A549 (cell line): Measurements from ENCODE around the gene RUFY2. TPM values are rescaled to one million over a fixed set of nuclear protein-coding genes. Genes with fewer than 3 reads are reported as not detected.

Experiments used
- ATAC-seq, 2 experiments: fragments of 200-7000 bp in 1 of 2; fragments of >200 bp in 1 of 2; cut with Nextera tagmentation in 1 of 2; cut with Tn5 transposase in 1 of 2; 3 replicates each; pipeline versions ENCODE4 v1.8.0 to v1.9.1; 2018 to 2020; ENCODE audit warnings: mild to moderate bottlenecking in 1 of 2, moderate library complexity in 1 of 2
- CTCF ChIA-PET: fragments of 300-600 bp; sonication (Branson Sonifier 250); formaldehyde crosslinking; extraction: SDS; loops from one replicate; lab custom pipeline; 2021; ENCODE audit warnings: antibody characterized with exemption, inconsistent platforms; lab: Yijun Ruan, JAX
- POLR2A ChIA-PET: fragments of 350-600 bp; formaldehyde crosslinking; extraction: SDS; loops from one replicate; lab custom pipeline; 2021; ENCODE audit warnings: antibody characterized with exemption, inconsistent platforms; lab: Yijun Ruan, JAX
- DNase-seq, 2 experiments: peaks; one replicate each; pipeline versions ENCODE4 v3.0.0 to v3.0.0-alpha.2; 2011 to 2016; ENCODE audit warnings: low read depth in 1 of 2, low spot score in 1 of 2
- FAIRE-seq: peaks from 2 replicates; lab custom pipeline; 2011; peaks lifted over from hg19 to GRCh38; lab: Jason Lieb, UNC
- H3K27ac ChIP-seq, 2 experiments: fragments of >200 bp; sonication (Bioruptor Twin); formaldehyde crosslinking; 3 replicates each; pipeline ENCODE4 v1.5.1; 2016 to 2017
- H3K4me1 ChIP-seq: fragments of >200 bp; sonication (Bioruptor Twin); formaldehyde crosslinking; 3 replicates; pipeline ENCODE4 v1.6.1; 2016
- H3K4me2 ChIP-seq: fragments of >200 bp; sonication (Bioruptor Twin); formaldehyde crosslinking; 3 replicates; pipeline ENCODE4 v1.6.1; 2016
- H3K4me3 ChIP-seq: fragments of >200 bp; sonication (Bioruptor Twin); formaldehyde crosslinking; 3 replicates; pipeline ENCODE4 v1.5.1; 2016
- H3K9me3 ChIP-seq: fragments of >200 bp; sonication (Bioruptor Twin); formaldehyde crosslinking; 3 replicates; pipeline ENCODE4 v1.6.1; 2016
- BHLHE40 ChIP-seq: IDR thresholded peaks from 2 replicates; pipeline ENCODE4 v1.6.1; 2012; ENCODE audit warnings: low read depth, low read length, inconsistent platforms
- CBX8 ChIP-seq: fragments of 200-600 bp; sonication (generic); IDR thresholded peaks from 2 replicates; pipeline ENCODE4 v1.6.1; 2016
- CEBPB ChIP-seq, 2 experiments: fragments of >200 bp in 1 of 2; sonication (Bioruptor Twin) in 1 of 2; formaldehyde crosslinking in 1 of 2; IDR thresholded peaks; 2 replicates each; pipeline ENCODE4 v1.6.1; 2012 to 2016
- EHF ChIP-seq: fragments of 250-450 bp; sonication (Bioruptor Pico); IDR thresholded peaks from 2 replicates; pipeline ENCODE4 v1.5.0; 2020; ENCODE audit warnings: mild to moderate bottlenecking
- EHMT2 ChIP-seq: fragments of 200-600 bp; sonication (generic); IDR thresholded peaks from 2 replicates; pipeline ENCODE4 v1.6.1; 2016; ENCODE audit warnings: antibody characterized with exemption, low read depth, mild to moderate bottlenecking, moderate library complexity
- ESRRA ChIP-seq: fragments of 150-350 bp; IDR thresholded peaks from 2 replicates; pipeline ENCODE4 v1.6.1; 2014; ENCODE audit warnings: mild to moderate bottlenecking, low read length, borderline replicate concordance
- FOSL2 ChIP-seq, 2 experiments: fragments of 450-650 bp in 1 of 2; fragments of >200 bp in 1 of 2; sonication (Bioruptor Twin) in 1 of 2; formaldehyde crosslinking; IDR thresholded peaks; 2 replicates each; pipeline versions ENCODE4 v1.5.0 to v1.6.1; 2016 to 2020; ENCODE audit warnings: mild to moderate bottlenecking in 1 of 2, moderate library complexity in 1 of 2
- FOXS1 ChIP-seq: fragments of 250-450 bp; sonication (Bioruptor Pico); IDR thresholded peaks from 2 replicates; pipeline ENCODE4 v1.5.0; 2020; ENCODE audit warnings: mild to moderate bottlenecking, moderate library complexity
- GATA3 ChIP-seq: IDR thresholded peaks from 2 replicates; pipeline ENCODE4 v1.6.1; 2012; ENCODE audit warnings: borderline replicate concordance
- HDAC2 ChIP-seq: fragments of 200-600 bp; sonication (generic); IDR thresholded peaks from 2 replicates; pipeline ENCODE4 v1.6.1; 2016
- HOXA7 ChIP-seq: fragments of 250-450 bp; sonication (Bioruptor Pico); IDR thresholded peaks from 2 replicates; pipeline ENCODE4 v1.5.0; 2020; ENCODE audit warnings: mild to moderate bottlenecking, moderate library complexity
- HOXB13 ChIP-seq: fragments of 250-450 bp; sonication (Bioruptor Pico); IDR thresholded peaks from 2 replicates; pipeline ENCODE4 v1.5.0; 2020; ENCODE audit warnings: low read depth, mild to moderate bottlenecking, moderate library complexity
- JUN ChIP-seq, 2 experiments: fragments of >200 bp; sonication (Bioruptor Twin); formaldehyde crosslinking; IDR thresholded peaks; 2 replicates in 1 of 2; 3 replicates in 1 of 2; pipeline ENCODE4 v1.6.1; 2016 to 2017
- KDM1A ChIP-seq: fragments of 200-600 bp; sonication (generic); IDR thresholded peaks from 2 replicates; pipeline ENCODE4 v1.6.1; 2016; ENCODE audit warnings: low read depth, mild to moderate bottlenecking
- KDM5A ChIP-seq: fragments of 200-600 bp; sonication (generic); IDR thresholded peaks from 2 replicates; pipeline ENCODE4 v1.6.1; 2016; ENCODE audit warnings: antibody characterized with exemption, mild to moderate bottlenecking
- MAZ ChIP-seq: fragments of 150-350 bp; IDR thresholded peaks from 2 replicates; pipeline ENCODE4 v1.6.1; 2014; ENCODE audit warnings: antibody characterized with exemption, low read depth, low read length, borderline replicate concordance
- NFE2L2 ChIP-seq: fragments of 150-350 bp; conservative IDR thresholded peaks from 2 replicates; pipeline ENCODE4 v1.6.1; 2014; ENCODE audit warnings: low read length
- NPAS2 ChIP-seq: fragments of 250-450 bp; sonication (Bioruptor Pico); IDR thresholded peaks from 2 replicates; pipeline ENCODE4 v1.8.0; 2022; ENCODE audit warnings: mild to moderate bottlenecking, moderate library complexity, borderline replicate concordance
- PHF8 ChIP-seq: fragments of 200-600 bp; sonication (generic); IDR thresholded peaks from 2 replicates; pipeline ENCODE4 v1.6.1; 2016; ENCODE audit warnings: low read depth, mild to moderate bottlenecking, antibody characterized with exemption, moderate library complexity, borderline replicate concordance
- POLR2A ChIP-seq: IDR thresholded peaks from 2 replicates; pipeline ENCODE4 v1.6.1; 2012; ENCODE audit warnings: mild to moderate bottlenecking, low read length
- RNF2 ChIP-seq: fragments of 200-600 bp; sonication (generic); IDR thresholded peaks from 2 replicates; pipeline ENCODE4 v1.6.1; 2016; ENCODE audit warnings: low read depth, mild to moderate bottlenecking, antibody characterized with exemption, moderate library complexity, borderline replicate concordance
- SMC3 ChIP-seq: fragments of >200 bp; sonication (Bioruptor Twin); formaldehyde crosslinking; IDR thresholded peaks from 3 replicates; pipeline ENCODE4 v1.6.1; 2018; ENCODE audit warnings: inconsistent platforms
- SREBF2 ChIP-seq: fragments of 450-650 bp; IDR thresholded peaks from 2 replicates; pipeline ENCODE4 v1.6.1; 2014; ENCODE audit warnings: mild to moderate bottlenecking, moderate library complexity
- TFCP2L1 ChIP-seq: fragments of 250-450 bp; sonication (Bioruptor Pico); IDR thresholded peaks from 2 replicates; pipeline ENCODE4 v1.5.0; 2021; ENCODE audit warnings: mild to moderate bottlenecking
- TP53 ChIP-seq: fragments of 250-450 bp; sonication (Bioruptor Pico); IDR thresholded peaks from 2 replicates; pipeline ENCODE4 v1.5.0; 2021; ENCODE audit warnings: mild to moderate bottlenecking, moderate library complexity
- ZC3H11A ChIP-seq: fragments of 450-650 bp; IDR thresholded peaks from 2 replicates; pipeline ENCODE4 v1.6.1; 2014; ENCODE audit warnings: antibody characterized with exemption, mild to moderate bottlenecking
- ZFP36 ChIP-seq: fragments of 450-650 bp; IDR thresholded peaks from 2 replicates; pipeline ENCODE4 v1.6.1; 2014; ENCODE audit warnings: borderline replicate concordance; ENCODE audit not compliant: partially characterized antibody
- ZNF302 ChIP-seq: fragments of 250-450 bp; sonication (Bioruptor Pico); IDR thresholded peaks from 2 replicates; pipeline ENCODE4 v1.9.0; 2021; ENCODE audit warnings: inconsistent platforms, mild to moderate bottlenecking, moderate library complexity
- WGBS: methylation state at CpG from one replicate; pipeline ENCODE4 v1.1.6; 2017; ENCODE audit errors: missing lambda C conversion rate; 5-methylcytosine and 5-hydroxymethylcytosine counted together
- polyA plus RNA-seq, 4 experiments: library from polyadenylated mRNA; depleted of rRNA in 3 of 4; stranded (reverse); fragments of >200 nt; fragmentation: RNase III in 1 of 4; extraction: RNeasy Plus Mini Kit Qiagen cat#74134 plus additional on column Dnase treatment in 1 of 4; gene quantifications; 2 replicates in 3 of 4; 3 replicates in 1 of 4; pipeline ENCODE4 v1.2.3, GENCODE V29; 2011 to 2017
- TF ChIP-seq, protein P1 (sequence below): fragments of >200 bp; sonication (Bioruptor Twin); formaldehyde crosslinking; IDR thresholded peaks from 2 replicates; pipeline ENCODE4 v1.6.1; 2016
- TF ChIP-seq, protein P2 (sequence below): IDR thresholded peaks from 2 replicates; pipeline ENCODE4 v1.6.1; 2012
- TF ChIP-seq, protein P3 (sequence below): fragments of 250-450 bp; sonication (Bioruptor Pico); IDR thresholded peaks from 2 replicates; pipeline ENCODE4 v1.5.0; 2021; ENCODE audit warnings: mild to moderate bottlenecking, moderate library complexity, borderline replicate concordance
- TF ChIP-seq, protein P4 (sequence below): fragments of >200 bp; sonication (Bioruptor Twin); formaldehyde crosslinking; IDR thresholded peaks from 3 replicates; pipeline ENCODE4 v1.5.1; 2016
- TF ChIP-seq, protein P5 (sequence below): fragments of 250-450 bp; sonication (Bioruptor Pico); IDR thresholded peaks from 2 replicates; pipeline ENCODE4 v1.5.0; 2020; ENCODE audit warnings: low read depth, mild to moderate bottlenecking, moderate library complexity
- TF ChIP-seq, protein P6 (sequence below): fragments of 150-350 bp; IDR thresholded peaks from 2 replicates; pipeline ENCODE4 v1.6.1; 2014; ENCODE audit warnings: low read depth, mild to moderate bottlenecking, low read length

Gene RUFY2
- polyA plus RNA-seq, 2 of the 4 experiments (the other 2 are of a cell fraction), result 7.9 to 20.3 TPM

DNA sequence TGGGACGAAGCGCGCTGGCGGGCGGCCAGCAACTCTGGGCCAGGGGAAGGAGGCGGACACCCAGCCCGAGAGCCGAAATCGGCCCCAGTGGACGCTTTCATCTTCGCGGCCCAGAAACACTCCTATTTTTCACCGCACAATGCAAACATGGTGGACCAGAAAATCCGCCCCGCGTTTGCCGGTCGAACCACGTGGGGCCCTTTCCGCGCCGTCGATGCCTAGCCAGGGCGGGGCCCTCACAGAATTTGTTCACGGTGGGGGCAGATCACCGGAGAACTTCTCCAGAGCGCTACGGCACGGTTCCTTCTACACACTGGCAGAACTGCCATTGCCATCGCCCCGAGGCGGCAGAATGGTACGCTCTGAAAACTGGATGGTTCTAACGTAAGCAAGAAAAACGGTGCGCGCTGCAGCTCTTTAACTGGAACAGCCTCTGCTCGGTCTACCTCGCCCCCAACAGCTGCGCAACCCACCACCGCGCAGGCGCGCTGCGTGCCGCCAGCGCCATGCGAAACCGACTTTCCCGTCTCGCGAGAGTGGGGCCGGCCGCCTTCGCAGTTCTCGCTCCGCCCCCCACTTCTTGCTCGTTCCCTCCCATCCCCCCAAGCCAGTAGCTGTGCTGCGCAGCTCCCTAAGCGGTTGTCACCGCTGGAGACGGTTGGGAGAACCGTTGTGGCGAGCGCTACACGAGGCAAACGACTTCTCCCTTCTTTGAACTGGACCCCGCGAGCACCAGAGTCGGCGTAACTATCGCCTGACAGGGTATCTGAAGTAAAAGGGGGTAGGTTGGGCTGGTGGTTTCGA is 75.4 kb downstream of the RUFY2 start, which contains the start of gene HNRNPH3:
Gene HNRNPH3, plus strand, starts transcription at position 610 of the 804 bp plus-strand sequence. CDS start 5,158 bp downstream, outside the sequence.
- FAIRE-seq (peak; percentile 43), DNase-seq (peak; percentile 90 to 99), ATAC-seq (peak; percentile 81 to 88)
- Histone ChIP-seq H3K9me3 (no peaks in the 10 kb centered on the region), H3K4me2 (peak within 1 kb of the TSS; percentile 93), H3K4me1 (peaks cover 48% of the 10 kb centered on the region), H3K27ac (peak within 1 kb of the TSS; percentile 99), H3K4me3 (peak within 1 kb of the TSS; percentile 97)
- POLR2A ChIA-PET, result interaction anchor here (0.5 to 2.1 kb wide), 23 partner anchors 9 to 544 kb away, joined by 3 to 22 read pairs (median 3); partner anchors contain the start of genes ATOH7, CCAR1, DNAJC12 and HERC4
- WGBS, result 1% methylated on average over 43 of the region's 73 CpGs
- CTCF ChIA-PET, result interaction anchor here (0.9 to 2.6 kb wide), 5 partner anchors 17 to 477 kb away, joined by 3 to 11 read pairs (median 4); partner anchors contain the start of gene ATOH7
- no peak for TF ChIP-seq KDM5A
- TF ChIP-seq RNF2, result no peak
- TF ChIP-seq TP53 (CRISPR knock-in tag), result peak; percentile 27; the same call in 1 of the 2 replicates
- no peak for TF ChIP-seq ZNF302 (CRISPR knock-in tag)
- TF ChIP-seq HDAC2, result no peak
- TF ChIP-seq, protein P1, sequence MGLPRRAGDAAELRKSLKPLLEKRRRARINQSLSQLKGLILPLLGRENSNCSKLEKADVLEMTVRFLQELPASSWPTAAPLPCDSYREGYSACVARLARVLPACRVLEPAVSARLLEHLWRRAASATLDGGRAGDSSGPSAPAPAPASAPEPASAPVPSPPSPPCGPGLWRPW, result no peak
- TF ChIP-seq, protein P2, sequence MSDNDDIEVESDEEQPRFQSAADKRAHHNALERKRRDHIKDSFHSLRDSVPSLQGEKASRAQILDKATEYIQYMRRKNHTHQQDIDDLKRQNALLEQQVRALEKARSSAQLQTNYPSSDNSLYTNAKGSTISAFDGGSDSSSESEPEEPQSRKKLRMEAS, result peak; percentile 98
- TF ChIP-seq ZC3H11A, result no peak
- TF ChIP-seq ESRRA, result no peak
- no peak for TF ChIP-seq SREBF2
- no peak for TF ChIP-seq SMC3
- TF ChIP-seq, protein P3, sequence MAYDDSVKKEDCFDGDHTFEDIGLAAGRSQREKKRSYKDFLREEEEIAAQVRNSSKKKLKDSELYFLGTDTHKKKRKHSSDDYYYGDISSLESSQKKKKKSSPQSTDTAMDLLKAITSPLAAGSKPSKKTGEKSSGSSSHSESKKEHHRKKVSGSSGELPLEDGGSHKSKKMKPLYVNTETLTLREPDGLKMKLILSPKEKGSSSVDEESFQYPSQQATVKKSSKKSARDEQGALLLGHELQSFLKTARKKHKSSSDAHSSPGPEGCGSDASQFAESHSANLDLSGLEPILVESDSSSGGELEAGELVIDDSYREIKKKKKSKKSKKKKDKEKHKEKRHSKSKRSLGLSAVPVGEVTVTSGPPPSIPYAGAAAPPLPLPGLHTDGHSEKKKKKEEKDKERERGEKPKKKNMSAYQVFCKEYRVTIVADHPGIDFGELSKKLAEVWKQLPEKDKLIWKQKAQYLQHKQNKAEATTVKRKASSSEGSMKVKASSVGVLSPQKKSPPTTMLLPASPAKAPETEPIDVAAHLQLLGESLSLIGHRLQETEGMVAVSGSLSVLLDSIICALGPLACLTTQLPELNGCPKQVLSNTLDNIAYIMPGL (CRISPR knock-in tag), result no peak
- TF ChIP-seq NFE2L2, result no peak
- TF ChIP-seq, protein P4, sequence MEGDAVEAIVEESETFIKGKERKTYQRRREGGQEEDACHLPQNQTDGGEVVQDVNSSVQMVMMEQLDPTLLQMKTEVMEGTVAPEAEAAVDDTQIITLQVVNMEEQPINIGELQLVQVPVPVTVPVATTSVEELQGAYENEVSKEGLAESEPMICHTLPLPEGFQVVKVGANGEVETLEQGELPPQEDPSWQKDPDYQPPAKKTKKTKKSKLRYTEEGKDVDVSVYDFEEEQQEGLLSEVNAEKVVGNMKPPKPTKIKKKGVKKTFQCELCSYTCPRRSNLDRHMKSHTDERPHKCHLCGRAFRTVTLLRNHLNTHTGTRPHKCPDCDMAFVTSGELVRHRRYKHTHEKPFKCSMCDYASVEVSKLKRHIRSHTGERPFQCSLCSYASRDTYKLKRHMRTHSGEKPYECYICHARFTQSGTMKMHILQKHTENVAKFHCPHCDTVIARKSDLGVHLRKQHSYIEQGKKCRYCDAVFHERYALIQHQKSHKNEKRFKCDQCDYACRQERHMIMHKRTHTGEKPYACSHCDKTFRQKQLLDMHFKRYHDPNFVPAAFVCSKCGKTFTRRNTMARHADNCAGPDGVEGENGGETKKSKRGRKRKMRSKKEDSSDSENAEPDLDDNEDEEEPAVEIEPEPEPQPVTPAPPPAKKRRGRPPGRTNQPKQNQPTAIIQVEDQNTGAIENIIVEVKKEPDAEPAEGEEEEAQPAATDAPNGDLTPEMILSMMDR, result no peak
- TF ChIP-seq NPAS2, result no peak
- no peak; the same call in 1 of the 2 replicates for TF ChIP-seq TFCP2L1 (CRISPR knock-in tag)
- no peak for TF ChIP-seq EHMT2
- 0 out of 2 replicates have a peak, but pooled peaks have one; percentile 44 for TF ChIP-seq EHF (CRISPR knock-in tag)
- TF ChIP-seq, protein P5, sequence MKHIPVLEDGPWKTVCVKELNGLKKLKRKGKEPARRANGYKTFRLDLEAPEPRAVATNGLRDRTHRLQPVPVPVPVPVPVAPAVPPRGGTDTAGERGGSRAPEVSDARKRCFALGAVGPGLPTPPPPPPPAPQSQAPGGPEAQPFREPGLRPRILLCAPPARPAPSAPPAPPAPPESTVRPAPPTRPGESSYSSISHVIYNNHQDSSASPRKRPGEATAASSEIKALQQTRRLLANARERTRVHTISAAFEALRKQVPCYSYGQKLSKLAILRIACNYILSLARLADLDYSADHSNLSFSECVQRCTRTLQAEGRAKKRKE, result peak; percentile 64; the same call in 1 of the 2 replicates
- TF ChIP-seq ZFP36, result no peak
- peak; percentile 92 to 98 for TF ChIP-seq JUN (IDR thresholded peaks at IDR 0.05)
- peak; percentile 71 for TF ChIP-seq GATA3
- TF ChIP-seq BHLHE40, result no peak
- peak; percentile 68; the same call in 1 of the 2 replicates for TF ChIP-seq FOXS1 (CRISPR knock-in tag)
- TF ChIP-seq HOXA7 (CRISPR knock-in tag), result peak; percentile 62; the same call in 1 of the 2 replicates
- peak; percentile 58 for TF ChIP-seq PHF8
- peak in 1 of 2 experiments; percentile 62; a peak in 2 of 4 replicates for TF ChIP-seq CEBPB (IDR thresholded peaks at IDR 0.05)
- TF ChIP-seq MAZ, result peak; percentile 56; the same call in 1 of the 2 replicates
- TF ChIP-seq POLR2A, result peak; percentile 97
- TF ChIP-seq, protein P6, sequence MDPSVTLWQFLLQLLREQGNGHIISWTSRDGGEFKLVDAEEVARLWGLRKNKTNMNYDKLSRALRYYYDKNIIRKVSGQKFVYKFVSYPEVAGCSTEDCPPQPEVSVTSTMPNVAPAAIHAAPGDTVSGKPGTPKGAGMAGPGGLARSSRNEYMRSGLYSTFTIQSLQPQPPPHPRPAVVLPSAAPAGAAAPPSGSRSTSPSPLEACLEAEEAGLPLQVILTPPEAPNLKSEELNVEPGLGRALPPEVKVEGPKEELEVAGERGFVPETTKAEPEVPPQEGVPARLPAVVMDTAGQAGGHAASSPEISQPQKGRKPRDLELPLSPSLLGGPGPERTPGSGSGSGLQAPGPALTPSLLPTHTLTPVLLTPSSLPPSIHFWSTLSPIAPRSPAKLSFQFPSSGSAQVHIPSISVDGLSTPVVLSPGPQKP, result no peak
- no peak for TF ChIP-seq KDM1A
- TF ChIP-seq CBX8, result no peak
- TF ChIP-seq FOSL2 (IDR thresholded peaks at IDR 0.05), result no peak
- TF ChIP-seq FOSL2 (CRISPR knock-in tag; IDR thresholded peaks at IDR 0.05), result peak; percentile 15; the same call in 1 of the 2 replicates
- peak; percentile 89 for TF ChIP-seq HOXB13 (CRISPR knock-in tag)
